ENCODE data around the gene CABLES1. TPM values are rescaled to one million over a fixed set of nuclear protein-coding genes. Genes with fewer than 3 reads are reported as not detected.

The CABLES1 gene
- total and polyA plus RNA-seq, 7 experiments from 2014 or later = 0.11 to 5.7 (median 0.58) TPM; not detected in 3

GRCh38 chr18:23162473-23162872 lies 27.2 kb downstream of the CABLES1 start:
- Mint-ChIP-seq H3K36me3 (no peaks in the 10 kb centered on the region), H3K27ac (peak overlapping the region in 2 of 9 donors; percentile 3), H3K4me1 (peaks cover 0 to 3% (median 0%) of the 10 kb centered on the region in 7 donors), H3K27me3 (peaks cover 0 to 7% (median 0%) of the 10 kb centered on the region in 5 donors), H3K4me3 (no peak overlapping the region), H3K9me3 (no peaks in the 10 kb centered on the region)
- no peaks in the 10 kb centered on the region for H3K36me3 ChIP-seq (ENCODE audit: control insufficient read depth in 2 of 3, insufficient read depth in 3 of 3, low read length in 3 of 3)
- no peaks in the 10 kb centered on the region for H3K9me3 ChIP-seq (ENCODE audit: control insufficient read depth in 2 of 3, low read length in 3 of 3)
- intact Hi-C loops (cut with micrococcal nuclease) = no loop called here
- POLR2A ChIA-PET = no interaction called here
- no peak overlapping the region for H3K27ac ChIP-seq (ENCODE audit: low read depth, low read length)
- DNase-seq (no peak), ATAC-seq (no peak)
- CTCF ChIA-PET = interaction anchor here (0.7 kb wide), 1 partner anchor 131 kb away, joined by 3 read pairs; no protein-coding TSS in a partner anchor
- H3K4me1 ChIP-seq (ENCODE audit: control insufficient read depth in 2 of 2, insufficient read depth in 2 of 2, low read length in 2 of 2) = no peaks in the 10 kb centered on the region
- H3K27me3 ChIP-seq (ENCODE audit: control insufficient read depth in 2 of 2, insufficient read depth in 2 of 2, low read length in 2 of 2) = no peaks in the 10 kb centered on the region
- H3K4me3 ChIP-seq (ENCODE audit: low read length) = no peak overlapping the region

GRCh38 chr18:23163786-23164533 lies 28.7 kb downstream of the CABLES1 start:
- Histone ChIP-seq H3K27ac (ENCODE audit: low read depth, low read length) (no peak overlapping the region), H3K36me3 (ENCODE audit: control insufficient read depth in 2 of 3, insufficient read depth in 3 of 3, low read length in 3 of 3) (no peaks in the 10 kb centered on the region), H3K9me3 (ENCODE audit: control insufficient read depth in 2 of 3, low read length in 3 of 3) (no peaks in the 10 kb centered on the region), H3K4me1 (ENCODE audit: control insufficient read depth in 2 of 2, insufficient read depth in 2 of 2, low read length in 2 of 2) (no peaks in the 10 kb centered on the region), H3K4me3 (ENCODE audit: low read length) (no peak overlapping the region), H3K27me3 (ENCODE audit: control insufficient read depth in 2 of 2, insufficient read depth in 2 of 2, low read length in 2 of 2) (no peaks in the 10 kb centered on the region)
- POLR2A ChIA-PET = no interaction called here
- H3K4me3 Mint-ChIP-seq = no peak overlapping the region
- no peak for ATAC-seq
- CTCF ChIA-PET = no interaction called here
- H3K36me3 Mint-ChIP-seq = no peaks in the 10 kb centered on the region
- intact Hi-C loops (cut with micrococcal nuclease) = no loop called here
- no peaks in the 10 kb centered on the region for H3K9me3 Mint-ChIP-seq
- H3K4me1 Mint-ChIP-seq = peaks cover 0 to 3% (median 0%) of the 10 kb centered on the region in 7 donors
- H3K27me3 Mint-ChIP-seq = peaks cover 0 to 9% (median 0%) of the 10 kb centered on the region in 5 donors
- H3K27ac Mint-ChIP-seq = no peak overlapping the region
- DNase-seq = no peak

GRCh38 chr18:23165271-23166068 lies 30.2 kb downstream of the CABLES1 start:
- Histone ChIP-seq H3K9me3 (ENCODE audit: control insufficient read depth in 2 of 3, low read length in 3 of 3) (no peaks in the 10 kb centered on the region), H3K4me3 (ENCODE audit: low read length) (no peak overlapping the region), H3K27ac (ENCODE audit: low read depth, low read length) (no peak overlapping the region), H3K27me3 (ENCODE audit: control insufficient read depth in 2 of 2, insufficient read depth in 2 of 2, low read length in 2 of 2) (no peaks in the 10 kb centered on the region), H3K4me1 (ENCODE audit: control insufficient read depth in 2 of 2, insufficient read depth in 2 of 2, low read length in 2 of 2) (no peaks in the 10 kb centered on the region), H3K36me3 (ENCODE audit: control insufficient read depth in 2 of 3, insufficient read depth in 3 of 3, low read length in 3 of 3) (no peaks in the 10 kb centered on the region)
- Mint-ChIP-seq H3K4me1 (peaks cover 0 to 3% (median 0%) of the 10 kb centered on the region in 7 donors), H3K36me3 (no peaks in the 10 kb centered on the region), H3K4me3 (no peak overlapping the region), H3K9me3 (no peaks in the 10 kb centered on the region), H3K27ac (no peak overlapping the region), H3K27me3 (peaks cover 0 to 15% (median 0%) of the 10 kb centered on the region in 5 donors)
- CTCF ChIA-PET = no interaction called here
- no peak for ATAC-seq
- intact Hi-C loops (cut with micrococcal nuclease) = no loop called here
- POLR2A ChIA-PET = no interaction called here
- no peak for DNase-seq

- DNase-seq (no peak), ATAC-seq (no peak)
- Histone ChIP-seq H3K4me3 (ENCODE audit: low read length) (no peak overlapping the region), H3K9me3 (ENCODE audit: control insufficient read depth in 2 of 3, low read length in 3 of 3) (no peaks in the 10 kb centered on the region), H3K27ac (ENCODE audit: low read depth, low read length) (no peak overlapping the region), H3K4me1 (ENCODE audit: control insufficient read depth in 2 of 2, insufficient read depth in 2 of 2, low read length in 2 of 2) (no peaks in the 10 kb centered on the region), H3K27me3 (ENCODE audit: control insufficient read depth in 2 of 2, insufficient read depth in 2 of 2, low read length in 2 of 2) (no peaks in the 10 kb centered on the region), H3K36me3 (ENCODE audit: control insufficient read depth in 2 of 3, insufficient read depth in 3 of 3, low read length in 3 of 3) (no peaks in the 10 kb centered on the region)
- intact Hi-C loops (cut with micrococcal nuclease) = no loop called here
- Mint-ChIP-seq H3K4me3 (no peak overlapping the region), H3K27ac (peak overlapping the region in 1 of 9 donors; percentile 8), H3K36me3 (no peaks in the 10 kb centered on the region), H3K4me1 (peaks cover 0 to 3% (median 0%) of the 10 kb centered on the region in 7 donors), H3K9me3 (no peaks in the 10 kb centered on the region), H3K27me3 (peaks cover 0 to 15% (median 0%) of the 10 kb centered on the region in 5 donors)
- CTCF ChIA-PET = no interaction called here
- POLR2A ChIA-PET = interaction anchor here (0.6 kb wide), 1 partner anchor 101 kb away, joined by 3 read pairs; no protein-coding TSS in a partner anchor
These were observed 31.7 kb downstream of the CABLES1 start for GRCh38 chr18:23166891-23167541.

- Mint-ChIP-seq H3K36me3 (no peaks in the 10 kb centered on the region), H3K9me3 (no peaks in the 10 kb centered on the region), H3K4me1 (no peaks in the 10 kb centered on the region), H3K27ac (no peak overlapping the region), H3K27me3 (peaks cover 0 to 11% (median 0%) of the 10 kb centered on the region in 5 donors), H3K4me3 (no peak overlapping the region)
- no peak overlapping the region for H3K4me3 ChIP-seq (ENCODE audit: low read length)
- no peaks in the 10 kb centered on the region for H3K27me3 ChIP-seq (ENCODE audit: control insufficient read depth in 2 of 2, insufficient read depth in 2 of 2, low read length in 2 of 2)
- intact Hi-C loops (cut with micrococcal nuclease) = no loop called here
- no peaks in the 10 kb centered on the region for H3K9me3 ChIP-seq (ENCODE audit: control insufficient read depth in 2 of 3, low read length in 3 of 3)
- no peaks in the 10 kb centered on the region for H3K36me3 ChIP-seq (ENCODE audit: control insufficient read depth in 2 of 3, insufficient read depth in 3 of 3, low read length in 3 of 3)
- H3K27ac ChIP-seq (ENCODE audit: low read depth, low read length) = no peak overlapping the region
- no peak for DNase-seq
- H3K4me1 ChIP-seq (ENCODE audit: control insufficient read depth in 2 of 2, insufficient read depth in 2 of 2, low read length in 2 of 2) = no peaks in the 10 kb centered on the region
- no peak for ATAC-seq
- POLR2A ChIA-PET = no interaction called here
- CTCF ChIA-PET = no interaction called here
These were observed 34.4 kb downstream of the CABLES1 start for GRCh38 chr18:23169673-23170044.

- H3K9me3 ChIP-seq (ENCODE audit: control insufficient read depth in 2 of 3, low read length in 3 of 3) = no peaks in the 10 kb centered on the region
- ChIA-PET POLR2A (no interaction called here), CTCF (no interaction called here)
- no peaks in the 10 kb centered on the region for H3K36me3 ChIP-seq (ENCODE audit: control insufficient read depth in 2 of 3, insufficient read depth in 3 of 3, low read length in 3 of 3)
- intact Hi-C loops (cut with micrococcal nuclease) = no loop called here
- no peaks in the 10 kb centered on the region for H3K4me1 ChIP-seq (ENCODE audit: control insufficient read depth in 2 of 2, insufficient read depth in 2 of 2, low read length in 2 of 2)
- DNase-seq (no peak), ATAC-seq (no peak)
- no peaks in the 10 kb centered on the region for H3K27me3 ChIP-seq (ENCODE audit: control insufficient read depth in 2 of 2, insufficient read depth in 2 of 2, low read length in 2 of 2)
- Mint-ChIP-seq H3K4me3 (no peak overlapping the region), H3K27ac (no peak overlapping the region), H3K27me3 (peaks cover 0 to 11% (median 0%) of the 10 kb centered on the region in 5 donors), H3K9me3 (no peaks in the 10 kb centered on the region), H3K36me3 (no peaks in the 10 kb centered on the region), H3K4me1 (no peaks in the 10 kb centered on the region)
- no peak overlapping the region for H3K4me3 ChIP-seq (ENCODE audit: low read length)
- no peak overlapping the region for H3K27ac ChIP-seq (ENCODE audit: low read depth, low read length)
These were observed 34.9 kb downstream of the CABLES1 start for GRCh38 chr18:23170137-23170536.
